GM13977 (cell line): Measurements from ENCODE around the gene FBXO3.

Experiments
- DNase-seq: peaks from one replicate; pipeline ENCODE4 v3.0.0; 2012; ENCODE audit warnings: low spot score
- CTCF ChIP-seq: IDR thresholded peaks from 2 replicates; pipeline ENCODE4 v1.5.1; 2012; ENCODE audit warnings: mild to moderate bottlenecking, control low read depth; ENCODE audit not compliant: insufficient read depth; ENCODE audit errors: extremely low read depth, missing control alignments
- in situ Hi-C: fragments of 300-500 bp; cut with MboI; formaldehyde crosslinking; loops from one replicate; pipeline ENCODE4 v1.12.0; 2022; ENCODE audit warnings: low sequenced_read_pairs, low pct_unique_long_range_greater_than_20kb, mixed read lengths, inconsistent platforms; ENCODE audit not compliant: unreplicated experiment

The FBXO3 gene

GRCh38 chr11:33706546-33706945, 67.8 kb downstream of the FBXO3 start:
- in situ Hi-C loops, result loop anchor here (25.0 kb wide), 1 partner anchor 544 kb away; the partner anchor contains the start of gene CSTF3
- DNase-seq, result no peak
- no peak for TF ChIP-seq CTCF

GRCh38 chr11:33704240-33705002, 69.9 kb downstream of the FBXO3 start:
- in situ Hi-C loops, result loop anchor here (25.0 kb wide), 1 partner anchor 542 kb away; the partner anchor contains the start of gene CSTF3
- no peak for TF ChIP-seq CTCF

DNA sequence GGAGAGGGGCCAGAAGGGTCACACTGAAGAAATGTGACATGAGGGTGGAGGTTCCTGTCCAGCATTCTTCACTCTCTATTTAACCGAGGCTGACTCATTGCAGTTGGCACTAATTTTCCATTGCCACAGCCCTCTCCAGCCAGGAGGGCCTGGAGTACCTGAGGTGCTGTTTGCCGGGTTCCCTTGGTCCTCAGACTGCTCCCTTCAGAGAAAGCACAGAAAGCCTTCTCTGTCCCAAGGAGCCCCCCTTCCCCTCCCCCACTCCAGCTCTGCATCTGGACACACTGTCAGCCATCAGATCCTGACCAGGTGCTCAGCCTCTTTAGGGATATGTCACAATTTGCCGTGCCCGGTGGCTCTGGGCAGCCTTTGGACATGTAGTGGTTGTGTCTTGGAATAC, 70.5 kb downstream of the FBXO3 start:
- no peak for DNase-seq
- in situ Hi-C loops, result loop anchor here (25.0 kb wide), 1 partner anchor 541 kb away; the partner anchor contains the start of gene CSTF3
- no peak for TF ChIP-seq CTCF

More at GRCh38 chr11:33704240-33705002, 69.9 kb downstream of the FBXO3 start:
- DNase-seq, result no peak

- in situ Hi-C loops, result loop anchor here (25.0 kb wide), 1 partner anchor 541 kb away; the partner anchor contains the start of gene CSTF3
- TF ChIP-seq CTCF, result no peak
- DNase-seq, result no peak
Measured at GRCh38 chr11:33703234-33703633, 71.1 kb downstream of the FBXO3 start.

DNA sequence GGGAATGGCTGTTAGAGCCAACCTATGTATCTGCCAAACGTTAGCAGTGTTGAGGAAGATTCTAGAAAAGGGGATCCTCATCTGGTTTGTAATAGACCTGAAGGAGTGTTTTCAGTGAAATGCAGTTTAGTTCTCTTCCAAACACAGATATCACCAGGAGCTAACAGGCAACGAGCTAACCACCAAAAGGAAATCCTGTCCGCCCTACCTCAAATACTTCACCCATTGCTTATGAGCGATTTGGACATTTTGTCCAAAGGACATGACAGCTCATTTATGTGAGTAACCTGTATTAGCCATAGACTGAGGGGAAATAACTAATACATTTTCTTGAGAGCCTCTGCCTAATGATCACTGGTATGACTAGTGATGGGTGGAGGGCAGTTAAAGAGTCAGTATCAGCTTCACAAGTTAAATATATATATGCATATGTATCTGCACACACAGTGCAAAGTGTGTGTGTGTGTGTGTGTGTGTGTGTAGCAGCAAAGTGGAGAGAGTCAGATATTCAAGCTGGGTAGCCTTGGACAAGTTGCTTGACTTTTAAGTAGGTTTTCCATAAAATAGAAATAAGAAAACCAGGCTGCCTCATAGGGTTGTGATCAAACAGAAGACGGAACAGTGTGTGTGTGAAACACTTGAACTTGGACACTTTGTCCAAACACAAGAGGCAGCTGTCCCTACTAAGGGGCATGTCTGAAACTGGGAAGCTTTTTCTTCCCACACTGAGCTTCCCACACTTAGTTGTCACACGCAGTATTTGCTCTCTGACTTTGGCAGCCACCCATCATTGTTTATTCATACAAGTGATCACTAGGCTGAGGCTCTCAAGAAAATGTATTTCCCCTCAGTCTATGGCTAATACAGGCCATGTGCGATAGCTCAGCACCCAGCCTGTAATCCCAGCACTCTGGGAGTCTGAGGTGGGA, 72.8 kb downstream of the FBXO3 start:
- no peak for DNase-seq
- TF ChIP-seq CTCF, result no peak
- in situ Hi-C loops, result loop anchor here (25.0 kb wide), 1 partner anchor 539 kb away; the partner anchor contains the start of gene CSTF3

GRCh38 chr11:33700502-33701271, 73.6 kb downstream of the FBXO3 start, which contains the start of gene C11orf91:
Gene C11orf91 (minus strand): TSS chr11:33700826. CDS start chr11:33700740, 86 bp downstream.
- in situ Hi-C loops, result loop anchor here (25.0 kb wide), 1 partner anchor 538 kb away; the partner anchor contains the start of gene CSTF3
- peak; percentile 97 for DNase-seq
- TF ChIP-seq CTCF, result no peak
